SK-N-SH (cell line): ENCODE data around the gene ACTRT3. TPM values are rescaled to one million over a fixed set of nuclear protein-coding genes. Genes with fewer than 3 reads are reported as not detected.

Experiments used
- CTCF ChIA-PET: fragments of 300-600, 350-600 bp; formaldehyde crosslinking; extraction: SDS; loops from one replicate; lab custom pipeline; 2021; lab: Yijun Ruan, JAX
- POLR2A ChIA-PET: fragments of 350-600 bp; sonication (Branson Sonifier 250); formaldehyde crosslinking; extraction: SDS; loops from one replicate; lab custom pipeline; 2020; ENCODE audit warnings: antibody characterized with exemption, inconsistent platforms; lab: Yijun Ruan, JAX
- DNase-seq: peaks from one replicate; pipeline ENCODE4 v3.0.0; 2012
- H2AFZ ChIP-seq: fragments of 200-600 bp; sonication (generic); 2 replicates; pipeline ENCODE4 v1.8.1; 2016; ENCODE audit warnings: antibody characterized with exemption, mild to moderate bottlenecking, low read depth
- H3F3A ChIP-seq: fragments of 200-600 bp; sonication (generic); replicated peaks from 2 replicates; pipeline ENCODE3; 2016; ENCODE audit warnings: antibody characterized with exemption, mild to moderate bottlenecking; ENCODE audit not compliant: insufficient read depth
- H3K27ac ChIP-seq, 2 experiments: fragments of 200-500 bp in 1 of 2; fragments of 200-600 bp in 1 of 2; sonication (Bioruptor generic) in 1 of 2; sonication (generic), shearing (Covaris generic) in 1 of 2; 2 replicates each; pipeline versions ENCODE4 v1.5.1 to v1.6.1; 2014 to 2016; ENCODE audit warnings: low read depth in 2 of 2, inconsistent platforms in 1 of 2, low read length in 1 of 2, mild to moderate bottlenecking in 1 of 2, mixed read lengths in 1 of 2
- H3K27me3 ChIP-seq: fragments of 200-600 bp; sonication (generic), shearing (Covaris generic); 2 replicates; pipeline ENCODE4 v1.6.1; 2016; ENCODE audit warnings: mixed run types; ENCODE audit not compliant: insufficient read depth
- H3K36me3 ChIP-seq, 2 experiments: fragments of 200-500 bp in 1 of 2; fragments of 200-600 bp in 1 of 2; sonication (Bioruptor generic) in 1 of 2; sonication (generic) in 1 of 2; replicated peaks in 1 of 2; 2 replicates each; pipeline versions ENCODE3 to v1.5.1; 2014 to 2016; ENCODE audit warnings: low read length in 1 of 2, mild to moderate bottlenecking in 1 of 2; ENCODE audit not compliant: insufficient read depth in 2 of 2, control insufficient read depth in 1 of 2
- H3K4me1 ChIP-seq, 2 experiments: fragments of 200-500 bp in 1 of 2; fragments of 200-600 bp in 1 of 2; sonication (Bioruptor generic) in 1 of 2; sonication (generic), shearing (Covaris generic) in 1 of 2; 2 replicates each; pipeline versions ENCODE4 v1.5.1 to v1.6.1; 2014 to 2016; ENCODE audit warnings: low read depth in 1 of 2, low read length in 1 of 2, mixed run types in 1 of 2; ENCODE audit not compliant: insufficient read depth in 2 of 2, control insufficient read depth in 1 of 2
- H3K4me2 ChIP-seq: fragments of 200-600 bp; sonication (generic), shearing (Covaris generic); 2 replicates; pipeline ENCODE4 v1.6.1; 2017; ENCODE audit warnings: mixed run types
- H3K4me3 ChIP-seq, 2 experiments: fragments of 200-500 bp in 1 of 2; fragments of 200-600 bp in 1 of 2; sonication (Bioruptor generic) in 1 of 2; sonication (generic), shearing (Covaris generic) in 1 of 2; 2 replicates each; pipeline versions ENCODE4 v1.5.1 to v1.8.1; 2014 to 2016; ENCODE audit warnings: low read depth in 2 of 2, inconsistent platforms in 1 of 2, low read length in 1 of 2, mild to moderate bottlenecking in 1 of 2, mixed read lengths in 1 of 2, moderate library complexity in 1 of 2
- H3K79me2 ChIP-seq: fragments of 200-600 bp; sonication (generic); 2 replicates; pipeline ENCODE4 v1.8.1; 2017; ENCODE audit warnings: mild to moderate bottlenecking; ENCODE audit not compliant: insufficient read depth
- H3K9ac ChIP-seq: fragments of 200-600 bp; sonication (generic); 2 replicates; pipeline ENCODE4 v1.6.1; 2017; ENCODE audit warnings: mixed run types
- H3K9me2 ChIP-seq: fragments of 200-600 bp; sonication (generic); 2 replicates; pipeline ENCODE4 v1.6.1; 2017; ENCODE audit warnings: mixed run types
- H3K9me3 ChIP-seq: fragments of 200-600 bp; sonication (generic); 2 replicates; pipeline ENCODE4 v1.6.1; 2017; ENCODE audit warnings: mixed run types, mild to moderate bottlenecking, moderate library complexity
- H4K20me1 ChIP-seq: fragments of 200-600 bp; sonication (generic); 2 replicates; pipeline ENCODE4 v1.6.1; 2017; ENCODE audit warnings: mild to moderate bottlenecking, mixed run types; ENCODE audit not compliant: insufficient read depth
- CHD2 ChIP-seq: fragments of 150-350 bp; IDR thresholded peaks from 2 replicates; pipeline ENCODE4 v1.6.1; 2018; ENCODE audit warnings: low read length; ENCODE audit not compliant: partially characterized antibody
- CTCF ChIP-seq: fragments of 200-600 bp; sonication (generic); IDR thresholded peaks from 2 replicates; pipeline ENCODE4 v1.6.1; 2017; ENCODE audit warnings: antibody characterized with exemption, mild to moderate bottlenecking, moderate library complexity
- FOSL2 ChIP-seq: IDR thresholded peaks from 2 replicates; pipeline ENCODE4 v1.4.0; 2012; ENCODE audit warnings: low read depth, mild to moderate bottlenecking, moderate library complexity, borderline replicate concordance
- GABPA ChIP-seq: IDR thresholded peaks from 2 replicates; pipeline ENCODE4 v1.4.0; 2012; ENCODE audit warnings: low read depth, mild to moderate bottlenecking
- GATA2 ChIP-seq: sonication (generic); formaldehyde crosslinking; IDR thresholded peaks from 2 replicates; pipeline ENCODE4 v1.5.0; 2020; ENCODE audit warnings: mild to moderate bottlenecking, missing genetic modification reagents
- IRF3 ChIP-seq: fragments of 150-350 bp; IDR thresholded peaks from 2 replicates; pipeline ENCODE4 v1.6.1; 2016; ENCODE audit warnings: mild to moderate bottlenecking, low read depth, low read length
- JUND ChIP-seq: IDR thresholded peaks from 2 replicates; pipeline ENCODE4 v1.4.0; 2012
- MXI1 ChIP-seq: IDR thresholded peaks from 2 replicates; pipeline ENCODE4 v1.6.1; 2012; ENCODE audit warnings: mild to moderate bottlenecking, low read depth, low read length, improper control_type of control experiment
- NFIC ChIP-seq: IDR thresholded peaks from 2 replicates; pipeline ENCODE4 v1.4.0; 2012; ENCODE audit warnings: borderline replicate concordance
- NRF1 ChIP-seq: IDR thresholded peaks from 2 replicates; pipeline ENCODE4 v1.6.1; 2012; ENCODE audit warnings: low read depth, mild to moderate bottlenecking, low read length
- POLR2AphosphoS5 ChIP-seq: IDR thresholded peaks from 2 replicates; pipeline ENCODE4 v1.6.1; 2012; ENCODE audit warnings: low read depth, low read length
- RCOR1 ChIP-seq: fragments of 150-350 bp; IDR thresholded peaks from 2 replicates; pipeline ENCODE4 v1.6.1; 2017; ENCODE audit warnings: antibody characterized with exemption, low read length
- RFX5 ChIP-seq: IDR thresholded peaks from 2 replicates; pipeline ENCODE4 v1.6.1; 2012; ENCODE audit warnings: mild to moderate bottlenecking, improper control_type of control experiment, low read length
- RXRA ChIP-seq: IDR thresholded peaks from 2 replicates; pipeline ENCODE4 v1.4.0; 2012; ENCODE audit warnings: low read depth, mild to moderate bottlenecking, borderline replicate concordance
- SMC3 ChIP-seq: IDR thresholded peaks from 2 replicates; pipeline ENCODE4 v1.6.1; 2012; ENCODE audit warnings: low read depth, low read length, improper control_type of control experiment
- TCF12 ChIP-seq: IDR thresholded peaks from 2 replicates; pipeline ENCODE4 v1.4.0; 2012
- WGBS: methylation state at CpG from one replicate; pipeline ENCODE4 v1.1.6; 2017; ENCODE audit warnings: low lambda C conversion rate; 5-methylcytosine and 5-hydroxymethylcytosine counted together
- polyA plus RNA-seq, 3 experiments: library from polyadenylated mRNA; depleted of rRNA; stranded (reverse); fragments of >200 nt; gene quantifications; 2 replicates each; pipeline ENCODE4 v1.2.3, GENCODE V29; 2012

ACTRT3 gene
- polyA plus RNA-seq, 1 of the 3 experiments (the other 2 are of a cell fraction): 1.2 TPM

DNA sequence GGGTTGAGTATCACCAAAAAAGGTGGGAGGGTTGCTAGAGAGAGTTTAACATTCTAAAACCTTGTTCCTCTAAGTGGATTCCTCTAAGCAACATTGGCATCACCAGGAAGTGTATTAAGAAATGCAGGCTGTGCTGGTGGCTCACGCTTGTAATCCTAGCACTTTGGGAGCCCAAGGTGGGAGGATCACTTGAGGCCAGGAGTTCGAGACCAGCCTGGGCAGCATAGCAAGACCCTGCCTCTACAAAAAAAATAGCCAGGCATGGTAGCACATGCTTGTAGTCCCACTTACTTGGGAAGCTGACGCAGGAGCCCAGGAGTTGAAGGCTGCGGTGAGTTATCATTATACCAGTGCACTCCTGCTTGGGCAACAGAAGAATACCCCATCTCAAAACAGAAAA lies 8.5 kb upstream of the ACTRT3 start:
- no peaks in the 10 kb centered on the region for H3K9me2 ChIP-seq
- peaks cover 4 to 10% of the 10 kb centered on the region in 2 experiments; a peak in 3 of 4 replicates for H3K4me1 ChIP-seq
- WGBS: 85% methylated on average over 4 of the region's 4 CpGs
- CTCF ChIA-PET: interaction anchor here (0.7 kb wide), 1 partner anchor 23 kb away, joined by 3 read pairs; no protein-coding TSS in a partner anchor
- H3K27ac ChIP-seq: no peak overlapping the region
- no peaks in the 10 kb centered on the region for H3K9me3 ChIP-seq
- no peak overlapping the region for H3K4me3 ChIP-seq
- H3K79me2 ChIP-seq: peaks cover 68% of the 10 kb centered on the region
- no peak for DNase-seq
- no peaks in the 10 kb centered on the region for H3K27me3 ChIP-seq
- H3F3A ChIP-seq: peaks cover 11% of the 10 kb centered on the region
- H3K4me2 ChIP-seq: no peak overlapping the region
- POLR2A ChIA-PET: no interaction called here
- peaks cover 70 to 79% of the 10 kb centered on the region in 2 experiments for H3K36me3 ChIP-seq
- H2AFZ ChIP-seq: no peak overlapping the region
- H3K9ac ChIP-seq: no peak overlapping the region
- TF ChIP-seq NFIC: no peak
- TF ChIP-seq MXI1: no peak
- no peak for TF ChIP-seq IRF3
- no peak for TF ChIP-seq JUND
- TF ChIP-seq RCOR1: no peak
- TF ChIP-seq FOSL2: no peak
- no peak for TF ChIP-seq CHD2
- TF ChIP-seq CTCF: no peak
- TF ChIP-seq GABPA: no peak
- TF ChIP-seq TCF12: no peak
- 0 out of 2 replicates have a peak, but pooled peaks cover 4% of the 10 kb centered on the region for H4K20me1 ChIP-seq

DNA sequence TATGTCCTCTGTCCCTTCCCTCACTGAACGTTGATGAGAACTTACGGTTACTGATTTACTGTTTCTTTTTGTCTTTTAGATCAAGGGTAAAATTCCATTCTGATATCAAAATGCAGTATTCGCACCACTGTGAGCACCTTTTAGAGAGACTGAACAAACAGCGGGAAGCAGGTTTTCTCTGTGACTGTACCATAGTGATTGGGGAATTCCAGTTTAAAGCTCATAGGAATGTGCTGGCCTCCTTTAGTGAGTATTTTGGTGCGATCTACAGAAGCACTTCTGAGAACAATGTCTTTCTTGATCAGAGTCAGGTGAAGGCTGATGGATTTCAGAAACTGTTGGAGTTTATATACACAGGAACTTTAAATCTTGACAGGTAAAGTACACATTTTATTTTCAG lies 4.8 kb upstream of the ACTRT3 start:
- peak overlapping the region; percentile 100 for H3K4me3 ChIP-seq
- POLR2A ChIA-PET: interaction anchor here (1.0 kb wide), 1 partner anchor 204 kb away, joined by 3 read pairs; no protein-coding TSS in a partner anchor
- H3K79me2 ChIP-seq: peaks cover 52% of the 10 kb centered on the region
- peaks cover 30% of the 10 kb centered on the region for H3F3A ChIP-seq
- peaks cover 39 to 46% of the 10 kb centered on the region in 2 experiments for H3K36me3 ChIP-seq
- H3K4me1 ChIP-seq: peaks cover 4 to 10% of the 10 kb centered on the region in 2 experiments; a peak in 3 of 4 replicates
- no peaks in the 10 kb centered on the region for H3K27me3 ChIP-seq
- H3K9me2 ChIP-seq: no peaks in the 10 kb centered on the region
- peak overlapping the region in 1 of 2 experiments; percentile 22; a peak in 2 of 4 replicates for H3K27ac ChIP-seq
- no peak for DNase-seq
- TF ChIP-seq SMC3 (no peak), NFIC (no peak), RCOR1 (no peak), CHD2 (no peak), JUND (no peak), GATA2 (no peak), POLR2AphosphoS5 (no peak), RFX5 (no peak), RXRA (no peak), NRF1 (no peak)
- 29% methylated on average over 5 of the region's 5 CpGs for WGBS
- no peaks in the 10 kb centered on the region for H3K9me3 ChIP-seq
- CTCF ChIA-PET: interaction anchor here (1.0 to 3.1 kb wide), 3 partner anchors 11 to 29 kb away, joined by 3 to 13 read pairs (median 3); no protein-coding TSS in a partner anchor
- H3K4me2 ChIP-seq: peak overlapping the region; percentile 93
- 0 out of 2 replicates have a peak, but pooled peaks cover 4% of the 10 kb centered on the region for H4K20me1 ChIP-seq
- H2AFZ ChIP-seq: no peak overlapping the region
- H3K9ac ChIP-seq: peak overlapping the region; percentile 92
